ENCODE measurements around the gene NKAPD1. TPM values are rescaled to one million over a fixed set of nuclear protein-coding genes. Genes with fewer than 3 reads are reported as not detected.

Gene NKAPD1
- total RNA-seq, 2 experiments from 2014 or later, result 17.1 to 22.9 TPM

GRCh38 chr11:112121981-112122615 is 48.0 kb downstream of the NKAPD1 start:
- CTCF ChIA-PET, result interaction anchor here (0.9 to 2.4 kb wide), 2 partner anchors 9 to 29 kb away, joined by 3 to 17 read pairs; no protein-coding TSS in a partner anchor
- POLR2A ChIA-PET, result no interaction called here
- DNase-seq, result no peak
- Mint-ChIP-seq H3K4me1 (ENCODE audit: low read depth) (peaks cover 14% of the 10 kb centered on the region), H3K4me3 (no peak overlapping the region), H3K36me3 (ENCODE audit: low read depth) (peaks cover 2% of the 10 kb centered on the region), H3K27me3 (ENCODE audit: low read depth) (no peaks in the 10 kb centered on the region), H3K27ac (no peak overlapping the region), H3K9me3 (ENCODE audit: insufficient read depth) (no peaks in the 10 kb centered on the region)
- no peak for ATAC-seq

DNA sequence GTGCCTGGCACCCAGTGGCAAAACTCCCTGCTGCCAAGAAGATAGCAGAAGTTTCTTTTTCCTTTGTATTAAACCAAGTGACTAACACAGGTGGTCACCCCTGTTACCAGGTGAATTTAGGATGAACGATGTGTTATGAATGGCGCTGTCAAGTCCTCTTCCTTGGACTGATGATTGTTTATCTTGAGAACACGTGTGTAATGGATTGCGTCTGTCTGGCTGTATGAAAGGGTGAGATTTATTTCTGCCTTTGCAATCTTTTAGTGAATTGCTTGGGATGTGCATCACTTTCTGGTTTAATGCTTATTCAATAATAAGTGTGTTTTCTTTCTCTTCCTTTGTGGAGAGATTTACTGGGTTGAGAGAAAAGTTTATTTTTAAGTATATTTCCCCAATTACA is 49.0 kb downstream of the NKAPD1 start:
- ChIA-PET POLR2A (no interaction called here), CTCF (interaction anchor here (2.4 kb wide), 1 partner anchor 10 kb away, joined by 17 read pairs; no protein-coding TSS in a partner anchor)
- no peak overlapping the region for H3K27ac Mint-ChIP-seq
- peaks cover 10% of the 10 kb centered on the region for H3K4me1 Mint-ChIP-seq (ENCODE audit: low read depth)
- DNase-seq (no peak), ATAC-seq (no peak)
- peaks cover 2% of the 10 kb centered on the region for H3K36me3 Mint-ChIP-seq (ENCODE audit: low read depth)
- H3K4me3 Mint-ChIP-seq, result no peak overlapping the region
- H3K9me3 Mint-ChIP-seq (ENCODE audit: insufficient read depth), result no peaks in the 10 kb centered on the region
- no peaks in the 10 kb centered on the region for H3K27me3 Mint-ChIP-seq (ENCODE audit: low read depth)

- H3K4me3 Mint-ChIP-seq, result no peak overlapping the region
- H3K9me3 Mint-ChIP-seq (ENCODE audit: insufficient read depth), result no peaks in the 10 kb centered on the region
- POLR2A ChIA-PET, result no interaction called here
- no peaks in the 10 kb centered on the region for H3K27me3 Mint-ChIP-seq (ENCODE audit: low read depth)
- ATAC-seq (no peak), DNase-seq (no peak)
- no peak overlapping the region for H3K27ac Mint-ChIP-seq
- peaks cover 4% of the 10 kb centered on the region for H3K4me1 Mint-ChIP-seq (ENCODE audit: low read depth)
- H3K36me3 Mint-ChIP-seq (ENCODE audit: low read depth), result no peaks in the 10 kb centered on the region
- CTCF ChIA-PET, result interaction anchor here (1.5 kb wide), 1 partner anchor 13 kb away, joined by 4 read pairs; no protein-coding TSS in a partner anchor
Measured at GRCh38 chr11:112127056-112127455, 53.0 kb downstream of the NKAPD1 start.

DNA sequence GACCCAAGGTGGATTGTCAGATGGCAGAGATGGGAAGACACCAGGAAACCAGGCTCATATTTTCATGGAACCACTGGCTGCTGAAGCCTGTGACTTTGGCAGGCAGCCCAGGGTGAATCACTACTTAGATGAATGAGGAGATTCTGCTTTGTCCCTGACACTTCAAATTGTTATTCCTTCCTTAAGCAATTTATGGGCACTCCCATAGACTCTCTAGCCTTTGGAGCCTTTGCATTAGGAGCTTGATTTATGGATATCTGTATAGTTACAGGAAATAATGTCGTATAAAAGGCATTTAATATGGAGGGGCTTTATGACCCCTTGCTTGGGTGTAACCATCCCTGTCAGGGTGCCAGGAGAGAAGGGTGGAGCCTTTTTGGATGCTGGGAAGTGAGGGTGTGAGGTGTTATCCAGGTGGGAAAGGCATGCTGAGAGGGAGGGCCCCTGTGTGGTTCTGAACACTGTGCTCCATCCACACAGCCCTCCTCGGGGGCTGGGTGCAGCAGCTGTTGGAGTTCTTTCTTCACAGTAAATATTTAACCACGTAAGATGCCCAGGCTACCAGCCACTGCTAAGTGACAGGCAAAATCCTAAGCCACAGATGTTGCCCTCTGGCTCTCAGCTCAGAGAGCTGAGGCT is 54.5 kb downstream of the NKAPD1 start:
- ATAC-seq (no peak), DNase-seq (no peak)
- no peak overlapping the region for H3K27ac Mint-ChIP-seq
- H3K4me1 Mint-ChIP-seq (ENCODE audit: low read depth), result peaks cover 9% of the 10 kb centered on the region
- no peaks in the 10 kb centered on the region for H3K36me3 Mint-ChIP-seq (ENCODE audit: low read depth)
- ChIA-PET POLR2A (no interaction called here), CTCF (interaction anchor here (2.1 kb wide), 1 partner anchor 15 kb away, joined by 7 read pairs; no protein-coding TSS in a partner anchor)
- H3K9me3 Mint-ChIP-seq (ENCODE audit: insufficient read depth), result no peaks in the 10 kb centered on the region
- no peaks in the 10 kb centered on the region for H3K27me3 Mint-ChIP-seq (ENCODE audit: low read depth)
- no peak overlapping the region for H3K4me3 Mint-ChIP-seq

DNA sequence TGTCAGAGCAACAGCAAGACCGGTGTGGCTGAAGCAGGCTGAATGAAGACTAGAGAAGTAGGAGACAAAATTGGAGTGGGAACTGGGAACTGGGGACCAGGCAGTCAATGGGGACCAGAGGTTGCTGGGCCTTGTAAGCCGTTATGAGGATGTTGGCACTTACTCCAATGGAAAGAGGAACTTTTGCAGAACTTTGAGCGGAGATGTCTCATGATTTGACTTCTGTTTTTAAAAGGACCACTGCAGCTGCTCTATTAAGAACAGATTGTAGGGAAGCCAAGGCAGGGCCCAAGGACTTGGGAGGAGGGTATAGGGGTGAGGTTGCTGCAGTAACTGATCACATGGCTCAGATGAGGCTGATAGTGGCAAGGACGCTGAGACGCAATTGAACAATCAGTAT is 55.6 kb downstream of the NKAPD1 start:
- no peaks in the 10 kb centered on the region for H3K36me3 Mint-ChIP-seq (ENCODE audit: low read depth)
- H3K27me3 Mint-ChIP-seq (ENCODE audit: low read depth), result no peaks in the 10 kb centered on the region
- CTCF ChIA-PET, result interaction anchor here (1.3 to 2.1 kb wide), 3 partner anchors 16 to 151 kb away, joined by 3 to 7 read pairs (median 5); no protein-coding TSS in a partner anchor
- ATAC-seq (no peak), DNase-seq (no peak)
- no peak overlapping the region for H3K27ac Mint-ChIP-seq
- POLR2A ChIA-PET, result no interaction called here
- H3K9me3 Mint-ChIP-seq (ENCODE audit: insufficient read depth), result no peaks in the 10 kb centered on the region
- H3K4me3 Mint-ChIP-seq, result no peak overlapping the region
- H3K4me1 Mint-ChIP-seq (ENCODE audit: low read depth), result peaks cover 9% of the 10 kb centered on the region

- no peak overlapping the region for H3K27ac Mint-ChIP-seq
- H3K4me3 Mint-ChIP-seq, result no peak overlapping the region
- H3K27me3 Mint-ChIP-seq (ENCODE audit: low read depth), result no peaks in the 10 kb centered on the region
- ATAC-seq (no peak), DNase-seq (no peak)
- POLR2A ChIA-PET, result no interaction called here
- H3K36me3 Mint-ChIP-seq (ENCODE audit: low read depth), result no peaks in the 10 kb centered on the region
- CTCF ChIA-PET, result interaction anchor here (0.6 kb wide), 1 partner anchor 422 kb away, joined by 3 read pairs; no protein-coding TSS in a partner anchor
- H3K4me1 Mint-ChIP-seq (ENCODE audit: low read depth), result peaks cover 9% of the 10 kb centered on the region
- no peaks in the 10 kb centered on the region for H3K9me3 Mint-ChIP-seq (ENCODE audit: insufficient read depth)
Measured at GRCh38 chr11:112132737-112133136, 58.6 kb downstream of the NKAPD1 start.

- Mint-ChIP-seq H3K27me3 (ENCODE audit: low read depth) (no peaks in the 10 kb centered on the region), H3K9me3 (ENCODE audit: insufficient read depth) (no peaks in the 10 kb centered on the region), H3K27ac (no peak overlapping the region), H3K36me3 (ENCODE audit: low read depth) (no peaks in the 10 kb centered on the region), H3K4me1 (ENCODE audit: low read depth) (peaks cover 9% of the 10 kb centered on the region), H3K4me3 (no peak overlapping the region)
- no peak for ATAC-seq
- DNase-seq, result no peak
- POLR2A ChIA-PET, result no interaction called here
- CTCF ChIA-PET, result no interaction called here
Measured at GRCh38 chr11:112134473-112134872, 60.4 kb downstream of the NKAPD1 start.

Other genes starting within 250 kb of the NKAPD1 start
- 10 to 100 TPM; 29.2 to 31.1 TPM for gene ALG9, start 202.7 kb upstream of the NKAPD1 start, total RNA-seq
- gene FDXACB1, start 195.1 kb upstream of the NKAPD1 start, total RNA-seq, result 1 to 10 TPM; 4.4 to 5.9 TPM
- 10 to 100 TPM; 17.8 to 18.3 TPM for gene CFAP68, start 194.8 kb upstream of the NKAPD1 start, total RNA-seq
- gene CRYAB, start 162.5 kb upstream of the NKAPD1 start, total RNA-seq, result not detected
- gene HSPB2, start 161.6 kb upstream of the NKAPD1 start, total RNA-seq, result not detected
- gene C11orf52, start 155.4 kb upstream of the NKAPD1 start, total RNA-seq, result not detected
- gene DIXDC1, start 137.0 kb upstream of the NKAPD1 start, total RNA-seq, result 1 to 10 TPM; 3.1 to 5.1 TPM
- 10 to 100 TPM; 35.4 to 36.7 TPM for gene DLAT, start 48.9 kb upstream of the NKAPD1 start, total RNA-seq
- under 1 TPM; 0.24 to 0.76 TPM for gene PIH1D2, start 282 bp upstream of the NKAPD1 start, total RNA-seq
- 10 to 100 TPM; 59.1 to 62.3 TPM for gene TIMM8B, start 12.5 kb downstream of the NKAPD1 start, total RNA-seq
- gene SDHD, start 12.6 kb downstream of the NKAPD1 start, total RNA-seq, result 10 to 100 TPM; 98.2 to 99.4 TPM
- under 1 TPM; 0.26 to 0.40 TPM for gene IL18, start 89.8 kb downstream of the NKAPD1 start, total RNA-seq
- not detected for gene TEX12, start 93.1 kb downstream of the NKAPD1 start, total RNA-seq
- 1 to 10 TPM; 1.3 to 1.9 TPM for gene BCO2, start 101.2 kb downstream of the NKAPD1 start, total RNA-seq
- 10 to 100 TPM; 19.8 to 20.8 TPM for gene PTS, start 152.1 kb downstream of the NKAPD1 start, total RNA-seq
- gene PLET1, start 186.6 kb downstream of the NKAPD1 start, total RNA-seq, result not detected

Measured in activated CD8-positive, alpha-beta T cell treated with anti-CD3 and anti-CD28 coated beads, Interleukin-2, amount 10 ng/mL, durations not matched to agents 7 days and 5 days (primary cell).